Stimulated activated naive CD4-positive, alpha-beta T cell treated with Interleukin-2 at 50 U/mL for 16 hours (primary cell): Measurements from ENCODE around the gene COCH.
"Not testable (repeated sequence)": the region's sequence is repeated elsewhere in the genome, so short reads cannot be mapped to it uniquely, and the experiment has no call there.

Experiments
- DNase-seq: peaks from one replicate; lab custom pipeline; 2025; lab: John Stamatoyannopoulos, UW

Gene COCH

DNA sequence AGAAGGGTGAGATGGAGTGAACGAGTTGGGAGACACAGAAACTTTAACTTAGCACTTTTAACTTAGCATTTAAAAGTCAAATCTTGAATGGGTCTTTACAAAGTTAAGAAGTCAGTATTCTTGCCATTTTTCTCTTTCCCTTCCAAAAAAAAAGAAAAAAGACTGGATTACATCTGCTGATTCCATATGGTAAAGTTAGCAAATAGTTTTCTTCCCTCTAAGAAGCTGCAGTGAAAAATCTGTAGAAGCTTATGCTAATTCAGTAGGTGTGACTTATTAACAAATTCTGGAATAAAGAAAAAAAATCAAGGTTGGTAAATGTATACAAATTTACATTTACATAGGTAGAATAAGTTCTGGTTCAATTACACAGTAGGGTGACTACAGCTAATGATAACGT lies 50.9 kb downstream of the COCH start:
- DNase-seq: no peak

DNA sequence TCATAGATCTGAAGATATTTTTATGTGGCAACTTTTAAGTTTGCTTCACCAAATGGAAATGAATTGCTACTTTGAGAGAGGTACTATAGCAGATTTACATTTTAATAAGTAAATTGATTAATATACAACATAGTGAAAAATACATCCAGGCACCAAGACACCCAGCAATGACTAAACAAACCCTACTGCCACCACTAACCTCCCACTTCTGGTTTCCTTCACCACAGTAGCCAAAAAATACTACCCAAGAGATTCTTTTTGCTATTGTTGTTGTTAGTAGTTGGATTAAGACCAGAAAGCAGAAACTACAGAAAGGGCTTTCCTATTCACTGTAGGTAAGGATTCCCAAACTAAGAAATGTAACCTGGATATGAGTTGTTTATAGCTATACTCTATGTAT lies 54.1 kb downstream of the COCH start:
- no peak for DNase-seq

DNA sequence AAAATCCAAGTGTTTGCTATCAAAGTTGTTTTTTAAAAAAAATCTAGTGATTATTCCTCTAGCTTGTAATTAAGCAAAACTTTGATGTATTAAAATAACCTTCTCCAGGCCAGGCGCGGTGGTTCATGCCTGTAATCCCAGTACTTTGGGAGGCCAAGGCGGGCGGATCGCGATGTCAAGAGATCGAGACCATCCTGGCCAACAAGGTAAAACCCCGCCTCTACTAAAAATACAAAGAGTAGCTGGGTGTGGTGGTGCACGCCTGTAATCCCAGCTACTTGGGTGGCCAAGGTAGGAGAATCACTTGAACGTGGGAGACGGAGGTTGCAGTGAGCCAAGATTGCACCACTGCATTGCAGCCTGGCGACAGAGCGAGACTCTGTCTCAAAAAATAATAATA lies 59.6 kb downstream of the COCH start:
- not testable (repeated sequence) for DNase-seq

DNA sequence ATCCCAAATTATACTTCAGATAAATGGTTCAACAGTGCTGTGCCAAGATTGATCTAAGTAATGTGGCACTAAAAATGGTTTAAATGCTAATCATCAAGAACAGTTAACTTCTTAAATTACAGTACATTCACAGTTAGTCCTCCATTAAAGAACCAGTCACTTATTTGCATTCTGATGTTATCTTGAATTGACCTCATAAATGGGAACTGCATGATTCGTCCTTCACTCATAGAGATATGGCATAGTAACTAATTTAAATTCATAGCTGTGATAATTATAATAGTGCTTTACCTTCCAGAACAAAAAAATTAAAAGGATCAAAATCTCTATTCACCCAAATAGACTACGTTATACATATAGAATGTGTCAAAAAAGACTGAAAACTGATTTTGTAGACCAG lies 61.1 kb downstream of the COCH start:
- DNase-seq: no peak

DNA sequence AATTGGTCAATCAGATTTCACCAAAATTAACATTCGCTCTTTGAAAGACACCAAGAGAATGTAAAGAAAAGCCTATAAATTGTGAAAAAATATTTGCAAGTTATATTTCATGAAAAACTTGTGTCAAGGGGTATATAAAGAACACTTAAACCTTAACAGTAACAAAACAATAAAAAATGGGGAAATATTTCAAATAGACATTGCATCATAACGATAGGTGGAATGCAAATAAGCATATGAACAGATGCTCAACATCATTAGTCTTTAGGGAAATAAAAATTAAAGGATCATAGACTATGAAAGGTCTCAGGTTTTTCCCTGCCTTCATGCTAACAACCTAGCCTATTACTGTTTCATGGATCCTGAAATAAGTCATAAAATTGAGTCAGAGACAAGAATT lies 64.3 kb downstream of the COCH start:
- no peak for DNase-seq
